Glutamatergic neuron (in vitro differentiated cells): Measurements from ENCODE around the gene ACLY. TPM values are rescaled to one million over a fixed set of nuclear protein-coding genes. Genes with fewer than 3 reads are reported as not detected.

Experiments
- DNase-seq: peaks from one replicate; pipeline ENCODE4 v3.0.0; 2022
- H3K27ac Mint-ChIP-seq: one replicate; pipeline ENCODE4 v1.8.0; 2020; ENCODE audit warnings: mild to moderate bottlenecking, mixed read lengths, inconsistent platforms; ENCODE audit not compliant: unreplicated experiment
- H3K27me3 Mint-ChIP-seq: one replicate; pipeline ENCODE4 v1.8.0; 2020; ENCODE audit warnings: mild to moderate bottlenecking, moderate library complexity, mixed read lengths, inconsistent platforms; ENCODE audit not compliant: unreplicated experiment
- H3K36me3 Mint-ChIP-seq: one replicate; pipeline ENCODE4 v1.8.0; 2020; ENCODE audit warnings: mild to moderate bottlenecking, mixed read lengths, inconsistent platforms; ENCODE audit not compliant: unreplicated experiment
- H3K4me1 Mint-ChIP-seq: one replicate; pipeline ENCODE4 v1.8.0; 2020; ENCODE audit warnings: mild to moderate bottlenecking, low read depth, mixed read lengths, inconsistent platforms; ENCODE audit not compliant: unreplicated experiment
- H3K4me3 Mint-ChIP-seq: one replicate; pipeline ENCODE4 v1.8.0; 2020; ENCODE audit warnings: mild to moderate bottlenecking, mixed read lengths, inconsistent platforms; ENCODE audit not compliant: unreplicated experiment
- H3K9me3 Mint-ChIP-seq: one replicate; pipeline ENCODE4 v1.8.0; 2020; ENCODE audit warnings: mild to moderate bottlenecking, moderate library complexity, mixed read lengths, inconsistent platforms; ENCODE audit not compliant: unreplicated experiment
- total RNA-seq: library from RNA; stranded (reverse); fragmentation: NEBNext Ultra II Directional; extraction: Animal tissue kit (Norgen Biotek cat#: 25700); gene quantifications from one replicate; pipeline ENCODE4 v1.2.1, GENCODE V29; 2021; ENCODE audit not compliant: unreplicated experiment
- TF ChIP-seq, protein P1 (sequence below): fragments of 200-600 bp; sonication (generic); IDR thresholded peaks from one replicate; pipeline ENCODE4 v1.5.0; 2021; ENCODE audit not compliant: partially characterized antibody, unreplicated experiment

The ACLY gene
- total RNA-seq, 1 donor from 2014 or later = 625 TPM

DNA sequence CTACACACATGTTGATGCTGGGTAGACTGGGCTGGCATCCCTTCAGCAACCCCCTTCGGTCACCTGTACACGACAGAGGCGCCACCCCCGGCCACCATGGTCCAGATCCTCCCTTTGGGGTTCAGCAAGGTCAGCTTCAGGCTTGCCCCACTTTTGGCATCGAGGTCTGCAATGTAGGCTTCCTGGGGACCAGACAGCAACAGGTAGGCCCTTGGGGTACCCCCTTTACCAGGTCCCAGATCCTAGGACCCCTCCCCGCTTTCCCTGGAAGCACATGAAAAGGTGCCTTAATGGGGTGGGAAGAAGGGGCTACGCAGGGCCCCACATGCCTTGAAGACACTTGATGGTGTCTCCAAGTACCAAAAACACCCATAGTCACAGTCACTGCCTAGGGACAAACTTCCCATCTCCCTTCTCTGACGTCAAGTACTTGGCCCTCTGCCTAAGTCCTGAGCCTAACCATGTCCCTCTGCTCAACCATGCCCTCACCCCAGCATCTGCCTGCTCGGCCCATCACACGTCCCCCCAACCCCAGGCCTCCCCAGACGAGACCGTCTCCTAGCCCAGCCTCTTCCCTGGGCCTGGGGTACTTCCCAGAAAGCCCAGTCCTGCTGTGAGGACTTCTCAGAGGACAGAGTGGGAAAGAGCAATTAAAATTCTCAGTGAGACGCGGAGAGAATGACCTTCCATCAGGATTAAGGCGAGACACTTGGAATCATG, 12.1 kb downstream of the ACLY start:
- peak overlapping the region; percentile 66 for H3K27ac Mint-ChIP-seq
- peaks cover 16% of the 10 kb centered on the region for H3K9me3 Mint-ChIP-seq
- DNase-seq = no peak
- peaks cover 14% of the 10 kb centered on the region for H3K4me1 Mint-ChIP-seq
- H3K27me3 Mint-ChIP-seq = peaks cover 10% of the 10 kb centered on the region
- H3K36me3 Mint-ChIP-seq = no peaks in the 10 kb centered on the region
- TF ChIP-seq, protein P1, sequence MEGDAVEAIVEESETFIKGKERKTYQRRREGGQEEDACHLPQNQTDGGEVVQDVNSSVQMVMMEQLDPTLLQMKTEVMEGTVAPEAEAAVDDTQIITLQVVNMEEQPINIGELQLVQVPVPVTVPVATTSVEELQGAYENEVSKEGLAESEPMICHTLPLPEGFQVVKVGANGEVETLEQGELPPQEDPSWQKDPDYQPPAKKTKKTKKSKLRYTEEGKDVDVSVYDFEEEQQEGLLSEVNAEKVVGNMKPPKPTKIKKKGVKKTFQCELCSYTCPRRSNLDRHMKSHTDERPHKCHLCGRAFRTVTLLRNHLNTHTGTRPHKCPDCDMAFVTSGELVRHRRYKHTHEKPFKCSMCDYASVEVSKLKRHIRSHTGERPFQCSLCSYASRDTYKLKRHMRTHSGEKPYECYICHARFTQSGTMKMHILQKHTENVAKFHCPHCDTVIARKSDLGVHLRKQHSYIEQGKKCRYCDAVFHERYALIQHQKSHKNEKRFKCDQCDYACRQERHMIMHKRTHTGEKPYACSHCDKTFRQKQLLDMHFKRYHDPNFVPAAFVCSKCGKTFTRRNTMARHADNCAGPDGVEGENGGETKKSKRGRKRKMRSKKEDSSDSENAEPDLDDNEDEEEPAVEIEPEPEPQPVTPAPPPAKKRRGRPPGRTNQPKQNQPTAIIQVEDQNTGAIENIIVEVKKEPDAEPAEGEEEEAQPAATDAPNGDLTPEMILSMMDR = no peak
- no peak overlapping the region for H3K4me3 Mint-ChIP-seq

DNA sequence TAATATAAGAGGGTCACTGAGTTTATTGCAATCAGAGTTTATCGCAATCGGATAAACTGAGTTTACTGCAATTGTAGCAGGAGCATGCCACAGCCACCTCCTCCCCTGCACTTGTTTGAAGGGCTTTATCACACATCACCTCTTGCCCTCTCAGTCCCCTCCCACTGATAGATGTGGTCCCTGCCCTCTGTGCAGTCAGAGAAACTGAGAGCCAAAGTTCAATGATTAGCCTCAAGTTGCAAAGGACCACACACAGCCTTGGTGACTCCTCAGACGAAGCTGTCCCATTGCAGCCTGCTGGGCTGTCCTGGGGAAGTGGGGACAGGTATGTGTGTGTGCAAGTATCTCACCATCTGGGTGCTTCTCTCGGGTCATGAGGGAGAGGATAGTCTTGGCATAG, 13.6 kb downstream of the ACLY start:
- Mint-ChIP-seq H3K27me3 (peaks cover 10% of the 10 kb centered on the region), H3K36me3 (no peaks in the 10 kb centered on the region)

DNA sequence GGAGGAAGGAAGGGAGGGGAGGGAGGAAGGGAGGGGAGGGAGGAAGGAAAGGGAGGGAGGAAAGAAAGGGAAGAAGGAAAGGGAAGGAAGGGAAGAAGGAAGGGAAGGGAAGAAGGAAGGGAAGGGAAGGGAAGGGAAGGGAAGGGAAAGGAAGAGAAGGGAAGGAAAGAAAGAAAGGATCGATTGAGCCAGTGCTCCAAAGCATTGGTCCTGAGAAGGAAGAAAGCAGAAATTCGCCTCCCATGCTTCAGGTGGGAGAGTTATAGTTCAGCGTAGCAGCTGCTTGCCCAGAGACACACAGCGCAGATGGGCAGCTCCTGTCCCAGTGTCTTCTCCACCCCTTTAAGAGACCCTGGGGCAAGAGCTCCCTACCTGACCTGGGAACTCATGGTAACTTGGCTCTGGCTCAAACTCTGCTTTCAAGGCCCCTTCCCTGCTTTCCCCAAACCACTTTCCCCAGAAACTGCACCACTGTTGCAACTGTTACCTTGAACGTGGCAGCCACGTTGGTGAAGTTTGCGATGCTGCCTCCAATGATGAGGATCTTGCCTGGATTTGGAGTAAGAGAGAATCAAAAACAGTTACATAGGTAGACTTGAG, 14.4 kb downstream of the ACLY start:
- peaks cover 5% of the 10 kb centered on the region for H3K4me1 Mint-ChIP-seq
- TF ChIP-seq, protein P1 = no peak
- peaks cover 16% of the 10 kb centered on the region for H3K9me3 Mint-ChIP-seq
- no peak overlapping the region for H3K4me3 Mint-ChIP-seq
- peaks cover 8% of the 10 kb centered on the region for H3K27me3 Mint-ChIP-seq
- DNase-seq = no peak
- H3K36me3 Mint-ChIP-seq = no peaks in the 10 kb centered on the region
- no peak overlapping the region for H3K27ac Mint-ChIP-seq

More for the DNA sequence above, 13.6 kb downstream of the ACLY start:
- peaks cover 11% of the 10 kb centered on the region for H3K4me1 Mint-ChIP-seq
- TF ChIP-seq, protein P1 = no peak
- no peak for DNase-seq
- no peak overlapping the region for H3K27ac Mint-ChIP-seq
- H3K9me3 Mint-ChIP-seq = peaks cover 16% of the 10 kb centered on the region
- no peak overlapping the region for H3K4me3 Mint-ChIP-seq

DNA sequence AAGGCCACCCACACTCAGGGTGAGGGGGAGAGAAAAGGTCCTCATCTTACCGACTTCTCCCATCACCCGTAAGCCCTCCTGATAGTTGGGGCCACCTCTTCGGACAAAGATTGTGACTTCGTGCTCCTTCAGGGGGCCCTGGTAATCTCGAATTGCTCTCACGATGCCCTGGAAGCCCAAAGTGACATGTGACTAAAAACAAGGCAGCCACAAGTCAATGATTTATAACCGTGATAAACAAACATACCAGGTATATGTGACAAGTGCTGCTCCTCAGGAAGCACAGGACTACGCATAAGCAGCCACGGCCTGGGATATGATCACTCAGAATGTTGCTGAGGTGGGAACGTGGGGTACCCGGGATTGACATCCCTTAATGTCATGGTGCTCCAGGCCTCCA, 17.1 kb downstream of the ACLY start:
- TF ChIP-seq, protein P1 = no peak
- DNase-seq = no peak
- Mint-ChIP-seq H3K27ac (no peak overlapping the region), H3K36me3 (no peaks in the 10 kb centered on the region), H3K27me3 (peaks cover 6% of the 10 kb centered on the region), H3K4me3 (no peak overlapping the region), H3K9me3 (peaks cover 7% of the 10 kb centered on the region), H3K4me1 (no peaks in the 10 kb centered on the region)

DNA sequence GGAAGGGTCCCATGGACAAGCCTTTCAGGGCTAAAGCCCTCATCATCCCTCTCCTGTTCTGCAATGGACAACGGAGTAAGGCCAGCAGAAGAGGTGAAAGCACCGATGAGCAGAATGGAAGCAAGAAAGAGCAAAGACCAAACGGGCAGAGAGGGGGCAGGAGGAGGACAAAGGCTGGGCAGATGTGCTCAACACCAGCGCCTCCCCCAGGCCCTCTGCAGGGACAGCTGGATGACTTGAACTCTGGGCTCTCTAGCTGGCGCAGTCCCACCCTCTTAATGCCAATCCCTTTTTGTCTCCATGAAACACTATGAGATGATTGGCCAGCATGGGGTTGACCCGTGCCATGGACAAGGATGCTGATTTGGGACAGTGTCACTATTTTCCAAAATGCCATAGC, 22.0 kb downstream of the ACLY start:
- Mint-ChIP-seq H3K27ac (no peak overlapping the region), H3K4me1 (peaks cover 3% of the 10 kb centered on the region), H3K36me3 (no peaks in the 10 kb centered on the region), H3K9me3 (peaks cover 7% of the 10 kb centered on the region), H3K27me3 (peaks cover 9% of the 10 kb centered on the region), H3K4me3 (no peak overlapping the region)
- TF ChIP-seq, protein P1 = no peak
- DNase-seq = no peak
